HCT116 (cell line): ENCODE data around the gene THOC6. TPM values are rescaled to one million over a fixed set of nuclear protein-coding genes. Genes with fewer than 3 reads are reported as not detected.

Source experiments
- ATAC-seq: fragments of 200-7000 bp; cut with Tn5 transposase; 2 replicates; pipeline ENCODE4 v1.9.1; 2020; ENCODE audit warnings: mild to moderate bottlenecking, moderate library complexity
- BruUV-seq: library from RNA; stranded (reverse); fragments of 400-500 nt; replicated peaks from 2 replicates; lab custom pipeline; 2021; lab: Mats Ljungman, UMichigan
- CTCF ChIA-PET: fragments of 300-600 bp; sonication (Branson Sonifier 250); formaldehyde crosslinking; loops from one replicate; lab custom pipeline; 2021; ENCODE audit warnings: antibody characterized with exemption; lab: Charles Lee
- POLR2A ChIA-PET: fragments of 300-600, 350-600 bp; sonication (Branson Sonifier 250); formaldehyde crosslinking; loops from one replicate; lab custom pipeline; 2021; ENCODE audit warnings: antibody characterized with exemption; lab: Charles Lee
- RAD21 ChIA-PET, 2 experiments: fragments of 300-600 bp; sonication (Branson Sonifier 250); formaldehyde crosslinking; loops; one replicate each; lab custom pipeline; 2023; ENCODE audit warnings: low total read pairs in 2 of 2; ENCODE audit not compliant: uncharacterized antibody in 2 of 2, unreplicated experiment in 2 of 2, low non-redundant PET in 1 of 2; lab: Charles Lee
- DNase-seq: peaks from one replicate; pipeline ENCODE4 v3.0.0-alpha.2; 2010; ENCODE audit warnings: low read depth, low spot score
- H2AFZ ChIP-seq: fragments of 200-600 bp; shearing (Covaris generic), sonication (generic); 2 replicates; pipeline ENCODE4 v1.6.1; 2017; ENCODE audit warnings: low read depth, mixed run types, mixed read lengths, antibody characterized with exemption, low read length; ENCODE audit not compliant: poor library complexity, severe bottlenecking
- H3K27ac ChIP-seq: 2 replicates; pipeline ENCODE4 v1.5.1; 2012; ENCODE audit warnings: low read depth, low read length
- H3K27me3 ChIP-seq: fragments of 200-600 bp; sonication (generic); 2 replicates; pipeline ENCODE4 v1.6.1; 2016; ENCODE audit warnings: mixed run types, low read length, mixed read lengths; ENCODE audit not compliant: insufficient read depth
- H3K36me3 ChIP-seq, 2 experiments: fragments of 200-500 bp in 1 of 2; fragments of 200-600 bp in 1 of 2; sonication (Bioruptor generic) in 1 of 2; sonication (generic) in 1 of 2; 2 replicates each; pipeline versions ENCODE4 v1.5.1 to v1.6.1; 2014 to 2016; ENCODE audit warnings: low read length in 2 of 2, inconsistent platforms in 1 of 2, mixed read lengths in 1 of 2, mixed run types in 1 of 2; ENCODE audit not compliant: insufficient read depth in 2 of 2, control insufficient read depth in 1 of 2
- H3K4me1 ChIP-seq, 2 experiments: fragments of 200-600 bp in 1 of 2; sonication (generic) in 1 of 2; 2 replicates each; pipeline versions ENCODE4 v1.5.1 to v1.6.1; 2012 to 2017; ENCODE audit warnings: low read length in 2 of 2, inconsistent platforms in 1 of 2, mild to moderate bottlenecking in 1 of 2, mixed read lengths in 1 of 2, mixed run types in 1 of 2, moderate library complexity in 1 of 2; ENCODE audit not compliant: insufficient read depth in 2 of 2, control insufficient read depth in 1 of 2
- H3K4me2 ChIP-seq: fragments of 200-600 bp; sonication (generic); 2 replicates; pipeline ENCODE4 v1.6.1; 2017; ENCODE audit warnings: mixed run types, low read length, mixed read lengths
- H3K4me3 ChIP-seq, 2 experiments: fragments of 200-600 bp in 1 of 2; sonication (generic) in 1 of 2; replicated peaks in 1 of 2; 2 replicates each; pipeline ENCODE4 v1.5.1; 2011 to 2016; ENCODE audit warnings: low read length in 2 of 2, control low read depth in 1 of 2, low read depth in 1 of 2, mild to moderate bottlenecking in 1 of 2, mixed read lengths in 1 of 2, mixed run types in 1 of 2
- H3K79me2 ChIP-seq: fragments of 200-600 bp; sonication (generic); 2 replicates; pipeline ENCODE4 v1.6.1; 2017; ENCODE audit warnings: mild to moderate bottlenecking, mixed run types, low read length, moderate library complexity, mixed read lengths; ENCODE audit not compliant: insufficient read depth
- H3K9ac ChIP-seq: fragments of 200-600 bp; sonication (generic); 2 replicates; pipeline ENCODE4 v1.6.1; 2016; ENCODE audit warnings: low read length, mixed read lengths
- H3K9me2 ChIP-seq: fragments of 200-600 bp; sonication (generic), shearing (Covaris generic); 2 replicates; pipeline ENCODE4 v1.6.1; 2017; ENCODE audit warnings: mixed run types, mild to moderate bottlenecking, moderate library complexity; ENCODE audit not compliant: insufficient read depth
- H3K9me3 ChIP-seq, 2 experiments: fragments of 200-500 bp in 1 of 2; fragments of 200-600 bp in 1 of 2; sonication (Bioruptor generic) in 1 of 2; sonication (generic) in 1 of 2; 2 replicates each; pipeline ENCODE4 v1.6.1; 2014 to 2017; ENCODE audit warnings: low read length in 2 of 2, mixed read lengths in 2 of 2, inconsistent platforms in 1 of 2, low read depth in 1 of 2, mild to moderate bottlenecking in 1 of 2, mixed run types in 1 of 2, moderate library complexity in 1 of 2; ENCODE audit not compliant: control insufficient read depth in 1 of 2, insufficient read depth in 1 of 2
- H4K20me1 ChIP-seq: fragments of 200-600 bp; sonication (generic), shearing (Covaris generic); 2 replicates; pipeline ENCODE4 v1.6.1; 2017; ENCODE audit warnings: mixed run types, mild to moderate bottlenecking, moderate library complexity; ENCODE audit not compliant: insufficient read depth
- YY1 ChIP-seq: IDR thresholded peaks from 2 replicates; pipeline ENCODE4 v1.6.1; 2011; ENCODE audit warnings: low read length, low read depth, moderate library complexity, mild to moderate bottlenecking; ENCODE audit not compliant: insufficient replicate concordance; ENCODE audit errors: extremely low read depth
- intact Hi-C: fragments of 100-400 bp; cut with micrococcal nuclease; formaldehyde crosslinking; loops from 2 replicates; pipeline ENCODE4 v1.10.0; 2022
- total RNA-seq: library from RNA; stranded (reverse); gene quantifications from one replicate; pipeline ENCODE4 v1.2.1, GENCODE V29; 2021; ENCODE audit not compliant: unreplicated experiment
- TF ChIP-seq, protein P1 (sequence below): IDR thresholded peaks from 2 replicates; pipeline ENCODE4 v1.6.1; 2012
- TF ChIP-seq, protein P2 (sequence below): IDR thresholded peaks from 2 replicates; pipeline ENCODE4 v1.6.1; 2011; ENCODE audit warnings: mild to moderate bottlenecking, low read length, moderate library complexity; ENCODE audit not compliant: insufficient replicate concordance; ENCODE audit errors: extremely low read depth
- TF ChIP-seq, protein P3 (sequence below), 3 experiments: fragments of 200-600 bp in 1 of 3; sonication (generic) in 1 of 3; IDR thresholded peaks in 2 of 3; conservative IDR thresholded peaks in 1 of 3; 2 replicates each; pipeline ENCODE4 v1.5.1; 2012 to 2017; ENCODE audit warnings: low read depth in 2 of 3, low read length in 2 of 3, antibody characterized with exemption in 1 of 3, borderline replicate concordance in 1 of 3, control low read depth in 1 of 3, mild to moderate bottlenecking in 1 of 3, mixed read lengths in 1 of 3, mixed run types in 1 of 3, moderate library complexity in 1 of 3; ENCODE audit not compliant: insufficient read depth in 1 of 3

Gene THOC6
- total RNA-seq, 1 experiment from 2014 or later: 62.9 TPM

DNA sequence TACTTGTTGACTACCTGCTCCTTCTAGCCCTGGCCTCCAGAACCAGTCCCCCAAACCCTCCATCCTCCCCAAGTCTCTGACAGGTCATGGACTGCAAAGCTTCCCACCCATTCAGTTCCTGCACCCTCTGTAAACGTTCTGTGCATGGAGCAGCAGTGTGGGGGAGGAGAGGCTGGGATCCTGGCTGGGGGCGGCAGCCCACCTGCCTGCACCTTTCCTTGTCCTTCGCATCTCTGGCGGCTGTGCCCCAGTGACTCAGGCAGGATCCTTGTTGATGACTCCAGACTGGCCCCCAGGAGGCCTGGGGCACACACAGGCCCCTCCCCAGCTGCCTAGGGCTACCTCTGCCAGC is 42.0 kb upstream of the THOC6 start:
- no peaks in the 10 kb centered on the region for H3K9me3 ChIP-seq
- H3K4me2 ChIP-seq: peak overlapping the region; percentile 86
- CTCF ChIA-PET: interaction anchor here (1.0 to 1.3 kb wide), 2 partner anchors 10 to 46 kb away, joined by 3 read pairs; no protein-coding TSS in a partner anchor
- peak overlapping the region; percentile 99 for H3K9ac ChIP-seq
- POLR2A ChIA-PET: interaction anchor here (1.2 to 2.8 kb wide), 5 partner anchors 12 to 99 kb away, joined by 3 to 11 read pairs (median 6); partner anchors contain the start of genes FLYWCH2, HCFC1R1, THOC6 and TNFRSF12A
- ATAC-seq (no peak), DNase-seq (no peak)
- peaks cover 0 to 11% of the 10 kb centered on the region in 2 experiments; a peak in 1 of 4 replicates for H3K36me3 ChIP-seq
- no TSS peak for BruUV-seq
- no peak overlapping the region for H3K4me3 ChIP-seq
- intact Hi-C loops: loop anchor here (5.0 kb wide), 1 partner anchor 40 kb away; the partner anchor contains the start of genes HCFC1R1, THOC6 and TNFRSF12A
- no peak overlapping the region for H2AFZ ChIP-seq
- H3K27ac ChIP-seq: no peak overlapping the region; the same call in 1 of the 2 replicates
- H4K20me1 ChIP-seq: no peaks in the 10 kb centered on the region
- peaks cover 32% of the 10 kb centered on the region for H3K79me2 ChIP-seq
- TF ChIP-seq, protein P1, sequence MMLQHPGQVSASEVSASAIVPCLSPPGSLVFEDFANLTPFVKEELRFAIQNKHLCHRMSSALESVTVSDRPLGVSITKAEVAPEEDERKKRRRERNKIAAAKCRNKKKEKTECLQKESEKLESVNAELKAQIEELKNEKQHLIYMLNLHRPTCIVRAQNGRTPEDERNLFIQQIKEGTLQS: no peak
- TF ChIP-seq, protein P2, sequence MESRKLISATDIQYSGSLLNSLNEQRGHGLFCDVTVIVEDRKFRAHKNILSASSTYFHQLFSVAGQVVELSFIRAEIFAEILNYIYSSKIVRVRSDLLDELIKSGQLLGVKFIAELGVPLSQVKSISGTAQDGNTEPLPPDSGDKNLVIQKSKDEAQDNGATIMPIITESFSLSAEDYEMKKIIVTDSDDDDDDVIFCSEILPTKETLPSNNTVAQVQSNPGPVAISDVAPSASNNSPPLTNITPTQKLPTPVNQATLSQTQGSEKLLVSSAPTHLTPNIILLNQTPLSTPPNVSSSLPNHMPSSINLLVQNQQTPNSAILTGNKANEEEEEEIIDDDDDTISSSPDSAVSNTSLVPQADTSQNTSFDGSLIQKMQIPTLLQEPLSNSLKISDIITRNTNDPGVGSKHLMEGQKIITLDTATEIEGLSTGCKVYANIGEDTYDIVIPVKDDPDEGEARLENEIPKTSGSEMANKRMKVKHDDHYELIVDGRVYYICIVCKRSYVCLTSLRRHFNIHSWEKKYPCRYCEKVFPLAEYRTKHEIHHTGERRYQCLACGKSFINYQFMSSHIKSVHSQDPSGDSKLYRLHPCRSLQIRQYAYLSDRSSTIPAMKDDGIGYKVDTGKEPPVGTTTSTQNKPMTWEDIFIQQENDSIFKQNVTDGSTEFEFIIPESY: no peak
- TF ChIP-seq, protein P3, sequence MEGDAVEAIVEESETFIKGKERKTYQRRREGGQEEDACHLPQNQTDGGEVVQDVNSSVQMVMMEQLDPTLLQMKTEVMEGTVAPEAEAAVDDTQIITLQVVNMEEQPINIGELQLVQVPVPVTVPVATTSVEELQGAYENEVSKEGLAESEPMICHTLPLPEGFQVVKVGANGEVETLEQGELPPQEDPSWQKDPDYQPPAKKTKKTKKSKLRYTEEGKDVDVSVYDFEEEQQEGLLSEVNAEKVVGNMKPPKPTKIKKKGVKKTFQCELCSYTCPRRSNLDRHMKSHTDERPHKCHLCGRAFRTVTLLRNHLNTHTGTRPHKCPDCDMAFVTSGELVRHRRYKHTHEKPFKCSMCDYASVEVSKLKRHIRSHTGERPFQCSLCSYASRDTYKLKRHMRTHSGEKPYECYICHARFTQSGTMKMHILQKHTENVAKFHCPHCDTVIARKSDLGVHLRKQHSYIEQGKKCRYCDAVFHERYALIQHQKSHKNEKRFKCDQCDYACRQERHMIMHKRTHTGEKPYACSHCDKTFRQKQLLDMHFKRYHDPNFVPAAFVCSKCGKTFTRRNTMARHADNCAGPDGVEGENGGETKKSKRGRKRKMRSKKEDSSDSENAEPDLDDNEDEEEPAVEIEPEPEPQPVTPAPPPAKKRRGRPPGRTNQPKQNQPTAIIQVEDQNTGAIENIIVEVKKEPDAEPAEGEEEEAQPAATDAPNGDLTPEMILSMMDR (IDR thresholded peaks at IDR 0.05 in 2 of 3, conservative IDR thresholded peaks at IDR 0.05 in 1 of 3; ENCODE audit: borderline replicate concordance in 1 of 3, insufficient read depth in 1 of 3, low read depth in 2 of 3, low read length in 2 of 3): no peak
- TF ChIP-seq YY1: no peak
- H3K27me3 ChIP-seq: no peaks in the 10 kb centered on the region
- H3K4me1 ChIP-seq: peaks cover 24 to 44% of the 10 kb centered on the region in 2 experiments
- H3K9me2 ChIP-seq: no peaks in the 10 kb centered on the region
- RAD21 ChIA-PET: no interaction called here
